PC-9 (cell line): ENCODE results near the gene CCDC102B. TPM values are rescaled to one million over a fixed set of nuclear protein-coding genes. Genes with fewer than 3 reads are reported as not detected.
"Not testable (repeated sequence)": the region's sequence is repeated elsewhere in the genome, so short reads cannot be mapped to it uniquely, and the experiment has no call there.

Source experiments
- BruUV-seq: library from RNA; stranded (reverse); fragments of 400-500 nt; replicated peaks from 2 replicates; lab custom pipeline; 2021; lab: Mats Ljungman, UMichigan
- CTCF ChIA-PET: fragments of 300-600 bp; sonication (Branson Sonifier 250); formaldehyde crosslinking; loops from one replicate; lab custom pipeline; 2022; ENCODE audit warnings: antibody characterized with exemption; lab: Charles Lee
- POLR2A ChIA-PET: fragments of 300-600 bp; sonication (Branson Sonifier 250); formaldehyde crosslinking; loops from one replicate; lab custom pipeline; 2022; ENCODE audit warnings: antibody characterized with exemption; ENCODE audit not compliant: unreplicated experiment; lab: Charles Lee
- DNase-seq, 2 experiments: peaks; one replicate each; pipeline versions ENCODE4 v3.0.0 to v3.0.0-alpha.2; 2015 to 2022; ENCODE audit warnings: mixed read lengths in 1 of 2
- H2AFZ ChIP-seq: fragments of 200-600 bp; sonication (generic); 2 replicates; pipeline ENCODE4 v1.8.1; 2017; ENCODE audit warnings: antibody characterized with exemption
- H3F3A ChIP-seq: fragments of 200-600 bp; sonication (generic); 2 replicates; pipeline ENCODE4 v1.8.1; 2017; ENCODE audit warnings: antibody characterized with exemption, mild to moderate bottlenecking, low read depth; ENCODE audit not compliant: insufficient read depth
- H3K27ac ChIP-seq: fragments of 200-600 bp; sonication (generic); 2 replicates; pipeline ENCODE4 v1.6.1; 2016; ENCODE audit warnings: mixed run types
- H3K27me3 ChIP-seq: fragments of 200-600 bp; sonication (generic); 2 replicates; pipeline ENCODE4 v1.6.1; 2016; ENCODE audit warnings: low read depth, mixed run types; ENCODE audit not compliant: insufficient read depth
- H3K36me3 ChIP-seq: fragments of 200-600 bp; sonication (generic); 2 replicates; pipeline ENCODE4 v1.6.1; 2016; ENCODE audit warnings: low read depth, mixed run types
- H3K4me1 ChIP-seq: fragments of 200-600 bp; sonication (generic); replicated peaks from 2 replicates; pipeline ENCODE4 v1.6.1; 2016; ENCODE audit warnings: mixed run types; ENCODE audit not compliant: insufficient read depth
- H3K4me2 ChIP-seq: fragments of 200-600 bp; sonication (generic); 2 replicates; pipeline ENCODE4 v1.6.1; 2017; ENCODE audit warnings: mixed run types
- H3K4me3 ChIP-seq: fragments of 200-600 bp; sonication (generic); 2 replicates; pipeline ENCODE4 v1.6.1; 2016; ENCODE audit warnings: mixed run types
- H3K79me2 ChIP-seq: fragments of 200-600 bp; sonication (generic); 2 replicates; pipeline ENCODE4 v1.6.1; 2017; ENCODE audit warnings: low read depth, mixed run types
- H3K9me2 ChIP-seq: fragments of 200-600 bp; sonication (generic); 2 replicates; pipeline ENCODE4 v1.8.1; 2017; ENCODE audit warnings: mild to moderate bottlenecking; ENCODE audit not compliant: insufficient read depth
- H3K9me3 ChIP-seq: fragments of 200-600 bp; sonication (generic); 2 replicates; pipeline ENCODE4 v1.8.1; 2016; ENCODE audit warnings: low read depth; ENCODE audit not compliant: insufficient read depth
- H4K20me1 ChIP-seq: fragments of 200-600 bp; sonication (generic); 2 replicates; pipeline ENCODE4 v1.8.1; 2017; ENCODE audit not compliant: insufficient read depth
- EZH2 ChIP-seq: fragments of 200-600 bp; sonication (generic); IDR thresholded peaks from 2 replicates; pipeline ENCODE4 v1.8.0; 2017; ENCODE audit warnings: antibody characterized with exemption, low read depth
- intact Hi-C: fragments of 100-400 bp; cut with micrococcal nuclease; formaldehyde crosslinking; loops from one replicate; pipeline ENCODE4 v1.10.0; 2022; ENCODE audit not compliant: unreplicated experiment
- total RNA-seq: library from RNA; stranded (reverse); gene quantifications from 2 replicates; pipeline ENCODE4 v1.2.3, GENCODE V29; 2021
- TF ChIP-seq, protein P1 (sequence below): fragments of 200-600 bp; sonication (generic); conservative IDR thresholded peaks from 2 replicates; pipeline ENCODE4 v1.6.1; 2017; ENCODE audit warnings: mixed run types, antibody characterized with exemption, mild to moderate bottlenecking, moderate library complexity

The CCDC102B gene
- total RNA-seq, 1 experiment from 2014 or later: 1.9 TPM

DNA sequence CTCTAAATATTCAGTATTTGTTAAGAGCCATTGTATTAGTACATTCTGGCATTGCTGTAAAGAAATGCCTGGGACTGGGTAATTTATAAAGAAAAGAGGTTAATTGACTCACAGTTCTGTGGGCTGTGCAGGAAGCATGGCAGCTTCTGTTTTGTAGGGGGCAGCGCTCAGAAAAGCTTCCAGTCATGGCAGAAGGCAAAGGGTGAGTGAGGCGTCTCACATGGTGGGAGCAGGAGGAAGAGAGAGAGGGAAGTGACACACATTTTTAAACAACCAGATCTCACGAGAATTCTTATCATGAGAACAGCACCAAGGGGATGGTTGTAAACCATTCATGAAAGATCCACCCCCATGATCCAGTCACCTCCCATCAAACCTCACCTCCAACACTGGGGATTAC, 13.8 kb upstream of the CCDC102B start:
- H3K79me2 ChIP-seq: no peaks in the 10 kb centered on the region
- no peaks in the 10 kb centered on the region for H3K4me1 ChIP-seq
- H3K4me3 ChIP-seq: no peak overlapping the region
- ChIA-PET CTCF (no interaction called here), POLR2A (no interaction called here)
- BruUV-seq: no TSS peak
- DNase-seq: no peak
- no peaks in the 10 kb centered on the region for H3K36me3 ChIP-seq
- no peaks in the 10 kb centered on the region for H3K27me3 ChIP-seq
- H3K27ac ChIP-seq: no peak overlapping the region
- no peaks in the 10 kb centered on the region for H3K9me3 ChIP-seq
- TF ChIP-seq, protein P1, sequence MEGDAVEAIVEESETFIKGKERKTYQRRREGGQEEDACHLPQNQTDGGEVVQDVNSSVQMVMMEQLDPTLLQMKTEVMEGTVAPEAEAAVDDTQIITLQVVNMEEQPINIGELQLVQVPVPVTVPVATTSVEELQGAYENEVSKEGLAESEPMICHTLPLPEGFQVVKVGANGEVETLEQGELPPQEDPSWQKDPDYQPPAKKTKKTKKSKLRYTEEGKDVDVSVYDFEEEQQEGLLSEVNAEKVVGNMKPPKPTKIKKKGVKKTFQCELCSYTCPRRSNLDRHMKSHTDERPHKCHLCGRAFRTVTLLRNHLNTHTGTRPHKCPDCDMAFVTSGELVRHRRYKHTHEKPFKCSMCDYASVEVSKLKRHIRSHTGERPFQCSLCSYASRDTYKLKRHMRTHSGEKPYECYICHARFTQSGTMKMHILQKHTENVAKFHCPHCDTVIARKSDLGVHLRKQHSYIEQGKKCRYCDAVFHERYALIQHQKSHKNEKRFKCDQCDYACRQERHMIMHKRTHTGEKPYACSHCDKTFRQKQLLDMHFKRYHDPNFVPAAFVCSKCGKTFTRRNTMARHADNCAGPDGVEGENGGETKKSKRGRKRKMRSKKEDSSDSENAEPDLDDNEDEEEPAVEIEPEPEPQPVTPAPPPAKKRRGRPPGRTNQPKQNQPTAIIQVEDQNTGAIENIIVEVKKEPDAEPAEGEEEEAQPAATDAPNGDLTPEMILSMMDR: no peak
- no peak for TF ChIP-seq EZH2
- H3K9me2 ChIP-seq: no peaks in the 10 kb centered on the region
- no peak overlapping the region for H3K4me2 ChIP-seq
- intact Hi-C loops: no loop called here
- H2AFZ ChIP-seq: no peak overlapping the region
- no peaks in the 10 kb centered on the region for H3F3A ChIP-seq
- no peaks in the 10 kb centered on the region for H4K20me1 ChIP-seq

DNA sequence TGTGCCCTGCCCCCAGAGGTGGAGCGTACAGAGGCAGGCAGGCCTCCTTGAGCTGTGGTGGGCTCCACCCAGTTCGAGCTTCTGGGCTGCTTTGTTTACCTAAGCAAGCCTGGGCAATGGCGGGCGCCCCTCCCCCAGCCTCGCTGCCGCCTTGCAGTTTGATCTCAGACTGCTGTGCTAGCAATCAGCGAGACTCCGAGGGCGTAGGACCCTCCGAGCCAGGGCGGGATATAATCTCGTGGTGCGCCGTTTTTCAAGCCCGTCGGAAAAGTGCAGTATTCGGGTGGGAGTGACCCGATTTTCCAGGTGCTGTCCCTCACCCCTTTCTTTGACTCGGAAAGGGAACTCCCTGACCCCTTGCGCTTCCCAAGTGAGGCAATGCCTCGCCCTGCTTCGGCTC, 7.6 kb upstream of the CCDC102B start:
- H3K27me3 ChIP-seq, H3K4me1 ChIP-seq, BruUV-seq, H3K9me2 ChIP-seq, CTCF ChIA-PET, H3K27ac ChIP-seq, POLR2A ChIA-PET, H4K20me1 ChIP-seq, H3K36me3 ChIP-seq, H3F3A ChIP-seq, H3K9me3 ChIP-seq, intact Hi-C loops, H3K79me2 ChIP-seq, H2AFZ ChIP-seq: not testable (repeated sequence)
- Histone ChIP-seq H3K4me2 (peak overlapping the region; percentile 82; the same call in 1 of the 2 replicates), H3K4me3 (peak overlapping the region; percentile 33; the same call in 1 of the 2 replicates)
- DNase-seq: peak in 1 of 2 experiments; percentile 7

DNA sequence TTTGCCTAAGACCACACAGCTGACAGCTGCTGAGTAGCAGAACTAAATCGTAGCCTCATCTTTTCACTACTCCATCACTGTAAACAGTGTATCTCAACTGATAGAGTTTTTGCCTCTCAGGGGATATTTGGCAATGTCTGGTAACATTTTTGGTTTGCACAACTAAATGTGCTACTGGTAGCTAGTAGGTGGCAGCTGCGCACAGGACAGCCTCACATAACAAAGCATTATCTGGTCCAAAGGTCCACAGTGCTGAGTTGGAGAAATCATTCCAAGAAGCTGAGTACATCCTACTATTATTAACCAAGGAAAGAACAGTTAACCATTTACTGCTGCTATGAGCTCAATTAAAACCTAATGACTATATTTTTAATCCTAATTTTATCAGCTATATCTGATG, 6.1 kb upstream of the CCDC102B start:
- Histone ChIP-seq H2AFZ (no peak overlapping the region), H3K4me3 (no peak overlapping the region), H3F3A (no peaks in the 10 kb centered on the region), H3K36me3 (no peaks in the 10 kb centered on the region), H4K20me1 (no peaks in the 10 kb centered on the region), H3K9me2 (no peaks in the 10 kb centered on the region), H3K4me1 (no peaks in the 10 kb centered on the region), H3K4me2 (no peak overlapping the region), H3K27me3 (no peaks in the 10 kb centered on the region), H3K27ac (no peak overlapping the region), H3K79me2 (no peaks in the 10 kb centered on the region), H3K9me3 (no peaks in the 10 kb centered on the region)
- intact Hi-C loops: no loop called here
- POLR2A ChIA-PET: interaction anchor here (0.6 kb wide), 1 partner anchor 861 kb away, joined by 6 read pairs; no protein-coding TSS in a partner anchor
- no TSS peak for BruUV-seq
- no peak for TF ChIP-seq EZH2
- TF ChIP-seq, protein P1: no peak
- CTCF ChIA-PET: no interaction called here
- DNase-seq: no peak

DNA sequence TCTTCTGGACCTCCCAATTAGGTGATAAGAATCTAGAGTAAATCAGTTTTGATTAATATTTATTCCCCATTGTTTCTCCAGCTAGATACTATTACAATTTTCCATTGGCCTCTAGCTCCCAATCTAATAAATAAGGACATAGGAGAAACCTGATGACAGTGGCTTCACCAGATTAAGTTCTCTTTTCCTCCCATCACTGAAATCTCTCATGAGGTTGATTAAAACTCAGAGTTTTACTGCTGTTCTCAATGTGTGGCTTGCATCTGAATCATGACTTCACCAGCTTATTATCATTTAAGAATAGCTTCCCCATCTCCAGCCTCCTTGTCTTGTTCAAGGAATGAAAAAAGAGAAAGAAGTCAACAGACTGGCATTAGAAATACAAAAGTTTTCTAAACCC, 3.9 kb upstream of the CCDC102B start:
- Histone ChIP-seq H3K4me1 (no peaks in the 10 kb centered on the region), H3K4me2 (no peak overlapping the region), H3K36me3 (no peaks in the 10 kb centered on the region), H3K27ac (no peak overlapping the region), H3F3A (no peaks in the 10 kb centered on the region), H4K20me1 (no peaks in the 10 kb centered on the region), H3K4me3 (no peak overlapping the region), H3K79me2 (no peaks in the 10 kb centered on the region), H3K9me3 (no peaks in the 10 kb centered on the region), H3K27me3 (no peaks in the 10 kb centered on the region), H3K9me2 (no peaks in the 10 kb centered on the region), H2AFZ (no peak overlapping the region)
- BruUV-seq: no TSS peak
- intact Hi-C loops: no loop called here
- no peak for DNase-seq
- no peak for TF ChIP-seq EZH2
- TF ChIP-seq, protein P1: no peak
- ChIA-PET POLR2A (interaction anchor here (0.7 kb wide), 1 partner anchor 352 kb away, joined by 4 read pairs; no protein-coding TSS in a partner anchor), CTCF (no interaction called here)
